HT1080 (cell line): ENCODE data around the gene MARCKSL1. TPM values are rescaled to one million over a fixed set of nuclear protein-coding genes. Genes with fewer than 3 reads are reported as not detected.
A peak's percentile ranks its signal among the peaks of the same experiment; 100 is the strongest.
"Not testable (repeated sequence)": the region's sequence is repeated elsewhere in the genome, so short reads cannot be mapped to it uniquely, and the experiment has no call there.

ENCODE experiments used
- DNase-seq: peaks from one replicate; pipeline ENCODE4 v3.0.0-alpha.2; 2015; ENCODE audit warnings: low read depth
- small RNA-seq: library from RNA; depleted of rRNA; stranded (forward); fragments of <200 nt; gene quantifications from one replicate; pipeline ENCODE3, GENCODE V24; 2014
- total RNA-seq: library from RNA; depleted of rRNA; stranded (reverse); fragments of >200 nt; shearing (Covaris generic); gene quantifications from 2 replicates; pipeline ENCODE4 v1.2.3, GENCODE V29; 2014; rRNA removed

MARCKSL1 gene
- total RNA-seq, 1 experiment from 2014 or later: 127 TPM

- peak; percentile 82 for DNase-seq
These were observed 44.8 kb downstream of the MARCKSL1 start for GRCh38 chr1:32291145-32291707.

DNA sequence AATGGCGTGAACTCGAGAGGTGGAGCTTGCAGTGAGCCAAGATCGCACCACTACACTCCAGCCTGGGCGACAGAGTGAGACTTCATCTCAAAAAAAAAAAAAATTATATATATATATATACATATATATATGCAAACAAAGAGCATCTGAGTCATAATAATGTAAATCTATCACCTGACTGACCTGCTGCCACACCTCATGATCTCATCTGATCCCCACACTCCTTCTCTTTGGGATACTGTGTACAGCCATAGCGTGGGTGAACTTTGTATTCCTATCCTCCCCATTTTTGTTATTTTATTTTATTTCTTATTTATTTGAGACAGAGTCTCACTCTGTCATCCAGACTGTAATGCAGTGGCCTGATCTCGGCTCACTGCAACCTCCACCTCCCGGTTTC, 46.8 kb downstream of the MARCKSL1 start:
- DNase-seq: no peak

DNA sequence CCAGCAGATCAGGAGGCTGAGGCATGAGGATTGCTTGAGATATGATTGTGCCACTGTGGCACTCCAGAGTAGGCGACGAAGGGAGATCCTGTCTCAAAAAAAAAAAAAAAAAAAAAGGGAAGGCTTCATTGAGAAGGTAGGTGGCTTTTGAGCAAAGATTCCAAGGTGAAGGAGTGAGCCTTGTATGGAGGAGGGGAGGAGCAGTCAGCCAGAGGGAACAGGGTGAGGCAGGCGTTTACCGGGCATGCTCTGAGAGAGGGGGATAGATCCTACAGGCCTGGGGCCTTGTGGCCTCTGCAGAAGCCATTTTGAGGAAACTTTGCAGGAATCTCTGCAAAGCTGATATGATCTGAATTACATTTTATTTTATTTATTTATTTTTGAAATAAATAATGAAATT, 49.3 kb downstream of the MARCKSL1 start:
- no peak for DNase-seq

GRCh38 chr1:32285658-32286057, 50.4 kb downstream of the MARCKSL1 start:
- no peak for DNase-seq

DNA sequence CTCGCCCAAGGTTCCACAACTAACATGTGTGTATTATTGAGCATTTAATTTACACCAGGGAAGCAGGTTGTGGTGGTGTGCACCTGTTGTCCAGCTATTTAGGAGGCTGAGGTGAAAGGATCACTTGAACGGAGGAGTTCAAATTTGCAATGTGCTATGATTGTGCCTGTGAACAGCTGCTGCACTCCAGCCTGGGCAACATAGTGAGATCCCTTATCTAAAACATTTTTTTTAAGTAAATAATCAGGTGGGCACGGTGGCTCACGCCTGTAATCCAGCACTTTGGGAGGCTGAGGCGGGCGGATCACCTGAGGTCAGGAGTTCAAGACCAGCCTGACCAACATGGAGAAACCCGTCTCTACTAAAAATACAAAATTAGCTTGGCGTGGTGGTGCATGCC, 51.3 kb downstream of the MARCKSL1 start:
- not testable (repeated sequence) for DNase-seq

Small RNA genes within 50 kb of the gene (small RNA-seq; reads per million reads assigned to genes)
- not detected for gene RF00019

Other genes starting within 250 kb of the MARCKSL1 start
- gene KPNA6, start 228.2 kb downstream of the MARCKSL1 start, total RNA-seq: 35.7 and 40.0 TPM in 2 replicates
- 56.1 and 67.5 TPM in 2 replicates for gene TXLNA, start 156.6 kb downstream of the MARCKSL1 start, total RNA-seq
- 13.4 and 14.0 TPM in 2 replicates for gene CCDC28B, start 135.6 kb downstream of the MARCKSL1 start, total RNA-seq
- gene IQCC, start 130.6 kb downstream of the MARCKSL1 start, total RNA-seq: 3.0 and 3.5 TPM in 2 replicates
- not detected in 2 replicates for gene DCDC2B, start 127.1 kb downstream of the MARCKSL1 start, total RNA-seq
- 15.6 and 17.2 TPM in 2 replicates for gene TMEM234, start 113.9 kb downstream of the MARCKSL1 start, total RNA-seq
- 640 and 670 TPM in 2 replicates for gene EIF3I, start 113.8 kb downstream of the MARCKSL1 start, total RNA-seq
- gene FAM167B, start 89.0 kb downstream of the MARCKSL1 start, total RNA-seq: 0.17 and 0.95 TPM in 2 replicates
- gene LCK, start 85.0 kb downstream of the MARCKSL1 start, total RNA-seq: 0.16 TPM in 1 of 2 replicates, not detected in the other
- 123 and 126 TPM in 2 replicates for gene HDAC1, start 44.1 kb downstream of the MARCKSL1 start, total RNA-seq
- gene FAM229A, start 26.3 kb upstream of the MARCKSL1 start, total RNA-seq: 1.2 and 1.9 TPM in 2 replicates
- 0.60 TPM in 1 of 2 replicates, not detected in the other for gene TSSK3, start 26.3 kb upstream of the MARCKSL1 start, total RNA-seq
- gene BSDC1, start 58.2 kb upstream of the MARCKSL1 start, total RNA-seq: 31.8 and 33.4 TPM in 2 replicates
- not detected in 2 replicates for gene ZBTB8B, start 128.8 kb upstream of the MARCKSL1 start, total RNA-seq
- gene ZBTB8A, start 203.2 kb upstream of the MARCKSL1 start, total RNA-seq: 1.9 and 3.1 TPM in 2 replicates